WTC11 (cell line): ENCODE measurements around the gene EXOSC3. TPM values are rescaled to one million over a fixed set of nuclear protein-coding genes. Genes with fewer than 3 reads are reported as not detected.

Source experiments
- ATAC-seq: fragments of 200-7000 bp; cut with Tn5 transposase; 2 replicates; pipeline ENCODE4 v1.10.0; 2021; ENCODE audit warnings: mild to moderate bottlenecking, moderate library complexity
- CTCF ChIA-PET: fragments of 300-600 bp; sonication (Branson Sonifier 250); formaldehyde crosslinking; loops from one replicate; lab custom pipeline; 2021; ENCODE audit warnings: antibody characterized with exemption; lab: Charles Lee
- POLR2A ChIA-PET: fragments of 350-600 bp; sonication (Branson Sonifier 250); formaldehyde crosslinking; loops from one replicate; lab custom pipeline; 2021; ENCODE audit warnings: antibody characterized with exemption; lab: Charles Lee
- DNase-seq: peaks from one replicate; pipeline ENCODE4 v3.0.0; 2021; ENCODE audit warnings: low spot score
- H3K27ac Mint-ChIP-seq: 2 replicates; pipeline ENCODE4 v1.8.0; 2021; ENCODE audit warnings: mixed read lengths
- H3K27me3 Mint-ChIP-seq: 2 replicates; pipeline ENCODE4 v1.8.0; 2021; ENCODE audit warnings: low read depth, mild to moderate bottlenecking, moderate library complexity, mixed read lengths
- H3K36me3 Mint-ChIP-seq: 2 replicates; pipeline ENCODE4 v1.8.0; 2021; ENCODE audit warnings: mixed read lengths
- H3K4me1 Mint-ChIP-seq: 2 replicates; pipeline ENCODE4 v1.8.0; 2022; ENCODE audit warnings: mixed read lengths
- H3K4me3 Mint-ChIP-seq: 2 replicates; pipeline ENCODE4 v1.8.0; 2021; ENCODE audit warnings: mild to moderate bottlenecking, moderate library complexity, mixed read lengths
- H3K9me3 Mint-ChIP-seq: 2 replicates; pipeline ENCODE4 v1.8.0; 2021; ENCODE audit warnings: mixed read lengths
- ATF1 ChIP-seq: sonication (generic); formaldehyde crosslinking; IDR thresholded peaks from 2 replicates; pipeline ENCODE4 v1.8.1; 2023; ENCODE audit warnings: mild to moderate bottlenecking, moderate library complexity, missing genetic modification reagents
- CBFB ChIP-seq: sonication (generic); formaldehyde crosslinking; IDR thresholded peaks from 2 replicates; pipeline ENCODE4 v1.8.1; 2022; ENCODE audit warnings: mild to moderate bottlenecking, low read depth, missing genetic modification reagents
- ESRRA ChIP-seq: sonication (generic); formaldehyde crosslinking; IDR thresholded peaks from 2 replicates; pipeline ENCODE4 v1.8.1; 2022; ENCODE audit warnings: mild to moderate bottlenecking, missing genetic modification reagents, borderline replicate concordance
- GABPB1 ChIP-seq: sonication (generic); formaldehyde crosslinking; IDR thresholded peaks from 2 replicates; pipeline ENCODE4 v1.8.1; 2023; ENCODE audit warnings: mild to moderate bottlenecking, missing genetic modification reagents
- MAX ChIP-seq: sonication (generic); formaldehyde crosslinking; IDR thresholded peaks from 2 replicates; pipeline ENCODE4 v1.8.0; 2022; ENCODE audit warnings: mild to moderate bottlenecking, missing genetic modification reagents
- MXD4 ChIP-seq: fragments of 250-450 bp; sonication (Bioruptor Pico); IDR thresholded peaks from 2 replicates; pipeline ENCODE4 v1.8.0; 2021; ENCODE audit warnings: mild to moderate bottlenecking, moderate library complexity, borderline replicate concordance
- OVOL2 ChIP-seq: fragments of 250-450 bp; sonication (Bioruptor Pico); IDR thresholded peaks from 2 replicates; pipeline ENCODE4 v1.9.0; 2021; ENCODE audit warnings: mild to moderate bottlenecking, borderline replicate concordance
- SMAD3 ChIP-seq: sonication (generic); formaldehyde crosslinking; IDR thresholded peaks from 2 replicates; pipeline ENCODE4 v1.8.0; 2022; ENCODE audit warnings: missing genetic modification reagents, mild to moderate bottlenecking, borderline replicate concordance
- TCF7 ChIP-seq: sonication (generic); formaldehyde crosslinking; IDR thresholded peaks from 2 replicates; pipeline ENCODE4 v1.8.0; 2022; ENCODE audit warnings: mild to moderate bottlenecking, low read depth, missing genetic modification reagents, moderate library complexity
- ZBTB43 ChIP-seq: sonication (generic); formaldehyde crosslinking; IDR thresholded peaks from 2 replicates; pipeline ENCODE4 v1.8.1; 2023; ENCODE audit warnings: mild to moderate bottlenecking, missing genetic modification reagents
- ZMAT4 ChIP-seq: fragments of 250-450 bp; sonication (Bioruptor Pico); IDR thresholded peaks from 2 replicates; pipeline ENCODE4 v1.9.0; 2021; ENCODE audit warnings: mild to moderate bottlenecking
- ZNF281 ChIP-seq: sonication (generic); formaldehyde crosslinking; IDR thresholded peaks from 2 replicates; pipeline ENCODE4 v1.8.0; 2023; ENCODE audit warnings: mild to moderate bottlenecking, missing genetic modification reagents
- ZNF317 ChIP-seq: sonication (generic); formaldehyde crosslinking; IDR thresholded peaks from 2 replicates; pipeline ENCODE4 v1.8.1; 2023; ENCODE audit warnings: low read depth, mild to moderate bottlenecking, moderate library complexity, missing genetic modification reagents, borderline replicate concordance
- ZNF532 ChIP-seq: fragments of 250-450 bp; sonication (Bioruptor Pico); IDR thresholded peaks from 2 replicates; pipeline ENCODE4 v1.9.0; 2021; ENCODE audit warnings: mild to moderate bottlenecking, borderline replicate concordance
- ZSCAN18 ChIP-seq: fragments of 250-450 bp; sonication (Bioruptor Pico); IDR thresholded peaks from 2 replicates; pipeline ENCODE4 v2.1.2; 2022; ENCODE audit warnings: mild to moderate bottlenecking, moderate library complexity
- total RNA-seq: library from RNA; stranded (reverse); gene quantifications from 3 replicates; pipeline ENCODE4 v1.2.3, GENCODE V29; 2021

The EXOSC3 gene
- total RNA-seq, 1 experiment from 2014 or later: 73.8 TPM

- Mint-ChIP-seq H3K4me1 (peaks cover 9% of the 10 kb centered on the region), H3K36me3 (no peaks in the 10 kb centered on the region), H3K4me3 (no peak overlapping the region), H3K27ac (no peak overlapping the region), H3K27me3 (no peaks in the 10 kb centered on the region), H3K9me3 (no peaks in the 10 kb centered on the region)
- DNase-seq: no peak
- POLR2A ChIA-PET: no interaction called here
- CTCF ChIA-PET: no interaction called here
- TF ChIP-seq ZBTB43 (CRISPR knock-in tag): no peak
- TF ChIP-seq ZSCAN18 (CRISPR knock-in tag): no peak
- TF ChIP-seq SMAD3 (CRISPR knock-in tag): no peak
- no peak for TF ChIP-seq ZNF281 (CRISPR knock-in tag)
- TF ChIP-seq ATF1 (CRISPR knock-in tag): no peak
- TF ChIP-seq CBFB (CRISPR knock-in tag): no peak
- no peak for TF ChIP-seq ZNF317 (CRISPR knock-in tag)
- no peak for TF ChIP-seq ESRRA (CRISPR knock-in tag)
- TF ChIP-seq OVOL2 (CRISPR knock-in tag): no peak
- no peak for TF ChIP-seq ZMAT4 (CRISPR knock-in tag)
- TF ChIP-seq MXD4 (CRISPR knock-in tag): no peak
- TF ChIP-seq GABPB1 (CRISPR knock-in tag): no peak
- TF ChIP-seq TCF7: no peak
- TF ChIP-seq MAX: no peak
- TF ChIP-seq ZNF532: no peak
- ATAC-seq: no peak
Measured at GRCh38 chr9:37730256-37730655, 54.6 kb downstream of the EXOSC3 start.

Other genes starting within 250 kb of the EXOSC3 start
- gene FBXO10, start 208.7 kb downstream of the EXOSC3 start, total RNA-seq: 14.0 to 14.7 TPM (median 14.4 TPM) in 3 replicates
- gene TOMM5, start 192.5 kb downstream of the EXOSC3 start, total RNA-seq: 112 to 126 TPM (median 124 TPM) in 3 replicates
- gene FRMPD1, start 134.1 kb downstream of the EXOSC3 start, total RNA-seq: 0.14 to 0.26 TPM (median 0.14 TPM) in 3 replicates
- gene TRMT10B, start 31.3 kb downstream of the EXOSC3 start, total RNA-seq: 6.1 to 7.2 TPM (median 7.2 TPM) in 3 replicates
- gene DCAF10, start 15.7 kb upstream of the EXOSC3 start, total RNA-seq: 11.7 to 14.2 TPM (median 14.2 TPM) in 3 replicates
- gene SLC25A51, start 119.1 kb upstream of the EXOSC3 start, total RNA-seq: 15.0 to 16.2 TPM (median 15.4 TPM) in 3 replicates